ENCODE measurements around the gene CDK11A.
"Not testable (repeated sequence)": the region's sequence is repeated elsewhere in the genome, so short reads cannot be mapped to it uniquely, and the experiment has no call there.

DNA sequence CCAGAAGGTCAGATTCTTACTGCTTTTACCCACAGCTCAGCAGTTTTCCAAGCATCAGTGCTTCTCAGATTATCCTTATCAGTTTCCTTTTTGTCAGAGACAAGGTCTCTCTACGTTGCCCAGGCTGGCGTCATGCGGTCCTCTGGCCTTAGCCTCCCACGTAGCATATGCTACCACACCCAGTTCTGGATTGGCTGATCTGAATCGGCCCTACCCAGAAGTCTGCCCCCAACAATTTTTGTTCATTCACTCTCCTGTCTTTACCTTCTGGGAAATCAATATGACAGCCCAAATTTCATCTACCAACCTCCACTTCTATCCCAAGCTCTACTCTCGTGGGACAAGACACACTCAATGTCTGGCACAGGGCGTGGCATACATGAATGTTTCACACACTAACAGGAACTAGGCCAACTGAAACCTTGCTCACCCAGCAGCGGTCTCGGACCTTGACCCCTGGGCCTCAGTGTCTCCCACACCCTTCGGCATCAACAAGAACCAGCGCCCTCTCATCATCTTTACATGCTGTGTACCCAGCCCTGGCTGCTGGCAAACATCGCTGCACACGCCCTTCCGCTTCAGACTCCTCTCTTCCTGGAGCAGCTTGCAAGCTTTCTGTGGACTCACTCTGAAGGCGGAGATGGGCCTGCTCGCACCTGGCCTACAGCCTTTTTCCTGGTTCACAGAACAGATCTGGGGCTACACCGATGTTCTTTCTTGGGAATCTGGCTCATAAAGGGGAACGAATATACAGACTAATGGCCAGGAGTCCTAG is 8.9 kb downstream of the CDK11A start:
- TF ChIP-seq, protein P1, sequence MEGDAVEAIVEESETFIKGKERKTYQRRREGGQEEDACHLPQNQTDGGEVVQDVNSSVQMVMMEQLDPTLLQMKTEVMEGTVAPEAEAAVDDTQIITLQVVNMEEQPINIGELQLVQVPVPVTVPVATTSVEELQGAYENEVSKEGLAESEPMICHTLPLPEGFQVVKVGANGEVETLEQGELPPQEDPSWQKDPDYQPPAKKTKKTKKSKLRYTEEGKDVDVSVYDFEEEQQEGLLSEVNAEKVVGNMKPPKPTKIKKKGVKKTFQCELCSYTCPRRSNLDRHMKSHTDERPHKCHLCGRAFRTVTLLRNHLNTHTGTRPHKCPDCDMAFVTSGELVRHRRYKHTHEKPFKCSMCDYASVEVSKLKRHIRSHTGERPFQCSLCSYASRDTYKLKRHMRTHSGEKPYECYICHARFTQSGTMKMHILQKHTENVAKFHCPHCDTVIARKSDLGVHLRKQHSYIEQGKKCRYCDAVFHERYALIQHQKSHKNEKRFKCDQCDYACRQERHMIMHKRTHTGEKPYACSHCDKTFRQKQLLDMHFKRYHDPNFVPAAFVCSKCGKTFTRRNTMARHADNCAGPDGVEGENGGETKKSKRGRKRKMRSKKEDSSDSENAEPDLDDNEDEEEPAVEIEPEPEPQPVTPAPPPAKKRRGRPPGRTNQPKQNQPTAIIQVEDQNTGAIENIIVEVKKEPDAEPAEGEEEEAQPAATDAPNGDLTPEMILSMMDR (IDR thresholded peaks at IDR 0.05 in 4 of 5, conservative IDR thresholded peaks at IDR 0.05 in 1 of 5): not testable (repeated sequence)
- TF ChIP-seq POLR2A (IDR thresholded peaks at IDR 0.05): not testable (repeated sequence)

Measured in gastrocnemius medialis (tissue), 4 donors.